A673 (cell line): Measurements from ENCODE around the gene TLDC2. TPM values are rescaled to one million over a fixed set of nuclear protein-coding genes. Genes with fewer than 3 reads are reported as not detected.
A peak's percentile ranks its signal among the peaks of the same experiment; 100 is the strongest.

ENCODE experiments used
- BruUV-seq: library from RNA; stranded (reverse); fragments of 400-500 nt; replicated peaks from 2 replicates; lab custom pipeline; 2021; lab: Mats Ljungman, UMichigan
- CTCF ChIA-PET: fragments of 300-600 bp; sonication (Branson Sonifier 250); formaldehyde crosslinking; loops from one replicate; lab custom pipeline; 2022; ENCODE audit warnings: antibody characterized with exemption; lab: Charles Lee
- POLR2A ChIA-PET: fragments of 300-600 bp; sonication (Branson Sonifier 250); formaldehyde crosslinking; loops from one replicate; lab custom pipeline; 2022; ENCODE audit warnings: antibody characterized with exemption; ENCODE audit not compliant: low non-redundant PET; lab: Charles Lee
- DNase-seq: peaks from one replicate; pipeline ENCODE4 v3.0.0-alpha.2; 2015; ENCODE audit warnings: low spot score
- H3K27ac ChIP-seq: fragments of 200-600 bp; sonication (generic); 2 replicates; pipeline ENCODE4 v1.5.1; 2016; ENCODE audit warnings: mixed run types, low read depth, mild to moderate bottlenecking, mixed read lengths, antibody characterized with exemption, low read length; ENCODE audit not compliant: poor library complexity, severe bottlenecking
- H3K27me3 ChIP-seq: fragments of 200-600 bp; sonication (generic); replicated peaks from 2 replicates; pipeline ENCODE4 v1.6.1; 2017; ENCODE audit warnings: mixed run types, low read depth, mild to moderate bottlenecking, mixed read lengths, antibody characterized with exemption, low read length; ENCODE audit not compliant: insufficient read depth, poor library complexity
- H3K36me3 ChIP-seq: fragments of 200-600 bp; sonication (generic); 2 replicates; pipeline ENCODE4 v1.6.1; 2016; ENCODE audit warnings: mixed run types, mild to moderate bottlenecking, mixed read lengths, antibody characterized with exemption, low read length; ENCODE audit not compliant: insufficient read depth, poor library complexity, severe bottlenecking
- H3K4me1 ChIP-seq: fragments of 200-600 bp; sonication (generic); 2 replicates; pipeline ENCODE4 v1.6.1; 2017; ENCODE audit warnings: mixed run types, mild to moderate bottlenecking, mixed read lengths, antibody characterized with exemption, low read length; ENCODE audit not compliant: insufficient read depth, poor library complexity, severe bottlenecking
- H3K4me3 ChIP-seq: fragments of 200-600 bp; sonication (generic); 2 replicates; pipeline ENCODE4 v1.5.1; 2016; ENCODE audit warnings: low read depth, mixed run types, mild to moderate bottlenecking, mixed read lengths, low read length; ENCODE audit not compliant: poor library complexity, severe bottlenecking
- H3K9me3 ChIP-seq: fragments of 200-600 bp; sonication (generic); 2 replicates; pipeline ENCODE4 v1.6.1; 2016; ENCODE audit warnings: mixed run types, low read depth, mild to moderate bottlenecking, mixed read lengths, antibody characterized with exemption, low read length; ENCODE audit not compliant: poor library complexity, severe bottlenecking
- CTCF ChIP-seq: fragments of 300-800, 200-600 bp; sonication (generic); conservative IDR thresholded peaks from 2 replicates; pipeline ENCODE4 v1.5.1; 2017; ENCODE audit warnings: low read depth, mild to moderate bottlenecking, antibody characterized with exemption, low read length, moderate library complexity, mixed read lengths
- EZH2 ChIP-seq: fragments of 200-600 bp; sonication (generic); IDR thresholded peaks from 2 replicates; pipeline ENCODE4 v1.6.1; 2017; ENCODE audit warnings: borderline replicate concordance, low read depth, mild to moderate bottlenecking, mixed read lengths, antibody characterized with exemption, low read length; ENCODE audit not compliant: poor library complexity, severe bottlenecking
- intact Hi-C: fragments of 100-400 bp; cut with micrococcal nuclease; formaldehyde crosslinking; loops from one replicate; pipeline ENCODE4 v1.10.0; 2022; ENCODE audit not compliant: unreplicated experiment
- total RNA-seq: library from RNA; stranded (reverse); gene quantifications from 2 replicates; pipeline ENCODE4 v1.2.3, GENCODE V29; 2021

Gene TLDC2
- total RNA-seq, 1 experiment from 2014 or later = not detected

- intact Hi-C loops = no loop called here
- peaks cover 13% of the 10 kb centered on the region for H3K36me3 ChIP-seq
- no TSS peak for BruUV-seq
- TF ChIP-seq EZH2 (no peak), CTCF (no peak)
- no peaks in the 10 kb centered on the region for H3K27me3 ChIP-seq
- peak overlapping the region; percentile 59 for H3K4me3 ChIP-seq
- ChIA-PET POLR2A (no interaction called here), CTCF (interaction anchor here (0.5 to 1.5 kb wide), 11 partner anchors 9 to 540 kb away, joined by 3 to 8 read pairs (median 3); partner anchors contain the start of gene TGIF2)
- no peak for DNase-seq
- H3K4me1 ChIP-seq = peaks cover 16% of the 10 kb centered on the region
- no peaks in the 10 kb centered on the region for H3K9me3 ChIP-seq
- H3K27ac ChIP-seq = peak overlapping the region; percentile 72
Observed at GRCh38 chr20:36862857-36863668, 12.9 kb upstream of the TLDC2 start.

- H3K9me3 ChIP-seq = no peaks in the 10 kb centered on the region
- intact Hi-C loops = no loop called here
- H3K4me1 ChIP-seq = peaks cover 16% of the 10 kb centered on the region
- TF ChIP-seq CTCF = no peak
- TF ChIP-seq EZH2 = no peak
- ChIA-PET POLR2A (no interaction called here), CTCF (interaction anchor here (0.6 kb wide), 1 partner anchor 426 kb away, joined by 3 read pairs; no protein-coding TSS in a partner anchor)
- no peak for DNase-seq
- BruUV-seq = no TSS peak
- no peak overlapping the region for H3K4me3 ChIP-seq
- peaks cover 6% of the 10 kb centered on the region for H3K36me3 ChIP-seq
- no peaks in the 10 kb centered on the region for H3K27me3 ChIP-seq
- no peak overlapping the region for H3K27ac ChIP-seq
Observed at GRCh38 chr20:36865076-36865860, 10.7 kb upstream of the TLDC2 start.

GRCh38 chr20:36865861-36866149 is 10.1 kb upstream of the TLDC2 start:
- H3K36me3 ChIP-seq = peaks cover under 1% of the 10 kb centered on the region
- intact Hi-C loops = no loop called here
- POLR2A ChIA-PET = no interaction called here

More at GRCh38 chr20:36865861-36866149, 10.1 kb upstream of the TLDC2 start:
- DNase-seq = no peak
- peaks cover 11% of the 10 kb centered on the region for H3K4me1 ChIP-seq
- CTCF ChIA-PET = no interaction called here
- H3K4me3 ChIP-seq = no peak overlapping the region
- no peak for TF ChIP-seq CTCF
- no peak for TF ChIP-seq EZH2
- no peaks in the 10 kb centered on the region for H3K9me3 ChIP-seq
- no peak overlapping the region for H3K27ac ChIP-seq
- BruUV-seq = no TSS peak
- no peaks in the 10 kb centered on the region for H3K27me3 ChIP-seq
